CD4-positive, alpha-beta T cell treated with Interferon alpha-2 for 1 hour (primary cell): ENCODE data around the gene GRAP.
A peak's percentile ranks its signal among the peaks of the same experiment; 100 is the strongest.
"Not testable (repeated sequence)": the region's sequence is repeated elsewhere in the genome, so short reads cannot be mapped to it uniquely, and the experiment has no call there.

Experiments used
- DNase-seq, 2 donors: peaks; one replicate each; pipeline ENCODE4 v3.0.0-alpha.2; 2020 to 2022

The GRAP gene

GRCh38 chr17:19041871-19042270 is 4.9 kb downstream of the GRAP start:
- peak in 1 of 2 donors; percentile 0 for DNase-seq

DNA sequence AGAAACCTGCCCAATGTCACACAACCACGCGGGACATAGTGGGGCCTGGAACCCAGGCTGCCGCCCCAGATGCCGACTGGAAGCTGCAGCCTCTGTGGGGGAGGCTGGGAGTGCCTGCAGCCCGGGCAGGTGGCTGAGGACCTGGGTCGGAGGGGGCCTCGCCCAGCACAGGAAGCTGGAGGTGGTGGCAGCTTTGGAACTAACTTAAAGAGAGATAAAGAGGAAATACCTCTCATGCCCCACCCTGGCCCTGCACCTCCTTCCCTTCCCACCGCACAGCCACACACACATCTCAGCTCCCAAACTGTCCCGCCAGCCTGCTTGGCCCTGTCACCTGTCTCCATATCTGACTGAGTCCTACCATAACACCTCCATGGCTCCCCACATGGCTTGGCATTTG is 6.4 kb downstream of the GRAP start:
- not testable (repeated sequence) for DNase-seq

GRCh38 chr17:19038730-19039129 is 8.0 kb downstream of the GRAP start:
- DNase-seq = not testable (repeated sequence)

DNA sequence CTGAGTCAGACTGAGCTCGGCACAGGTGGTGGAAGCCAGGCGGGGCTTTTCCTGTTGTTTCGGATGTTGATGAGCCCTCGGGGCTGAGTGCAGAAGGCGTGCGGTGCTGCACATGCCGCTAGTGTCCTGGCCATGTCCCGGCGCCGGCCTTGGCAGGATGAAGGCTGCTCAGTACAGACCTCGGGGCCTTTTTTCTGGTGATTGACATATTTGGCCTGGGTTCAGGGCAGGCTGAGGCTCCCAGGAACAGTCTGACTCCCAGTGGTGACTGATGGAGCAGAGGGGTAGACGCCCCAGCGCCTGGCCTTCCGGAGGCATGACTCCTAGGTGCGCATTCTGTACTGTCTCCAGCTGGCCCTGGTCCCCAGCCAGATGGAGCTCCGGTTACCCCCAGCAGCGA is 8.8 kb downstream of the GRAP start:
- not testable (repeated sequence) for DNase-seq

DNA sequence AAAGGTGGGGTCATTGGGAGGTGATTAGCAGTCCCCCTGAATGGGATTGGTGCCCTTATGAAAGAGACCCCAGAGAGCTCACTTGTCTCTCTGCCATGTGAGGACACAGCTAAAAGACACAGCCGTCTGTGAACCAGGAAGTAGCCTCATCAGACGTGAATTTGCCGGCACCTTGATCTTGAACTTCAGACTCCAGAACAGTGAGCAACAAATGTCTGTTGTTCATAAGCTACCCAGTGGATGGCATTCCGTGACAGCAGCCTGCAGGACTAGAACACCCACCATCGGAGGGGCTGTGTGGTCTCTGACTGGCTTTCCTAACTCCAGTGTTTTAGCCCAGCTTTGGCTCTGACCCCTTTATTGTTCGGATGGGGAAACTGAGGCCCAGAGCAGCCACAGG is 9.2 kb downstream of the GRAP start:
- DNase-seq = not testable (repeated sequence)

DNA sequence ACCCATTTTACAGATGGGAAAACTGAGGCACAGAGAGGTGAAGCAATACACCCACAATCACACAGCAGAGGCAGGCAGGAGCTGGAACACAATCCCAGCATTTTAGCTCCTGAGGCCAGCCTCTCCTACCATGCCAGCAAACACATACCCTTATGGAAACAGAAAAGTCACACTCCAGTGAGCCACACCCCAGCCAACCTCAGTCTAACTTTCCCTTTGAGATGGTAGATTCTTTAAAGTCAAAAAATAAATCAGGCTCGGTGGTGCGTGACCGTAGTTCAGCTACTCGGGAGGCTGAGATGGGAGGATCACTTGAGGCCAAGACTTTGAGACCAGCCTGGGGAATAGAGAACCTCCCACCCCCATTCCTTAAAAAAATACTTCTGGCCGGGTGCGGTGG is 10.6 kb downstream of the GRAP start:
- not testable (repeated sequence) for DNase-seq

GRCh38 chr17:19032377-19032988 is 14.3 kb downstream of the GRAP start:
- not testable (repeated sequence) for DNase-seq

DNA sequence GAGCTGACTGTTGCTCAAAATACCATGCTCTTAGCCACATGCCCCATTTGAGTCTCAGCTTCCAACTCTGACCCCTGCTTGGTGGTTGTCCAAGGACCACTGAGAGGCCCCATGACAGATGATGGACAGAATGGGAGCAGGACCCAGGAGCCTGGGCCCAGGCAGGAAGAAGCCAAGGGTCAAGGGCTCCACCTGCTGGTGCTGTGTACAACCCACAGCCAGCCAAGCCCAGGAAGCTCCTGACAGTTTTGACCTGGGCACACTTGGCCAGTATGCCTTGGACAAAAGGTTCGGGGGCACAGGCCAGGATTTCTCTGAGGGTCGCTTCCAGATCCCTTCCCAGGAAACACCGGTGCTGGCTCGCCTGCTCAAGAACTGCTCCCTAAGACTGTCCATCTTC is 15.0 kb downstream of the GRAP start:
- peak; percentile 48 to 57 for DNase-seq

DNA sequence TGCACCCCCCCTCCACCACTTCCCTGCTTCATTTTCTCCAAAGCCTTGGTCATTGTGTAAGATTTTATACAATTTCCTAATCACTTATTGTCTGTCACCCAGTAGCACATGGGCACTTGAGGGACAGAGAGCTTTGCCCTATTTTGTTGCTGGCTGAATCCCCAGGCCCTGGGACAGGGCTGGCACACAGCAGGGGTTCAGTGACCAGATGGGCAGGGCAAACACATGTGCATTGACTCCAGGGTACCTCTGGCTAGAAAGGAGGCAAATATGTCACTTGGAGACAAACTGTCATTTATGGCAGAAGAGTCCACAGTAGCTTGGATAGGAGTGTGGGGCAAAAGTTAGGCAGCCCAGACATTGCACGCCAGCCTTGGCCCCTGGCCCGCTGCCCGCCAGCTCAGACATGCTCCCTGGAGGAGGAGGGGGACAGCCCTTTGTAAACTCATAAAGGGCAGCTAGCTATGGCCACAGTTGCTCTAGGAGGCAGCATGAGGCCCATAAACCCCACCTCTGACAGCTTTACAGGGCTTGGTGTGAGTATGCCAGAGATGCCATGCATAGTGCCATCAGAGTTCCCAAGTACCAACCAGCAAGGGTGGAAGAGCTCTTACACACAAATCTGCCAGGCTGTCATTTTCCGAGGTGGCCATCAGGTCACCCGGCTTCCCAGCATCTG is 15.8 kb downstream of the GRAP start:
- DNase-seq = not testable (repeated sequence)

DNA sequence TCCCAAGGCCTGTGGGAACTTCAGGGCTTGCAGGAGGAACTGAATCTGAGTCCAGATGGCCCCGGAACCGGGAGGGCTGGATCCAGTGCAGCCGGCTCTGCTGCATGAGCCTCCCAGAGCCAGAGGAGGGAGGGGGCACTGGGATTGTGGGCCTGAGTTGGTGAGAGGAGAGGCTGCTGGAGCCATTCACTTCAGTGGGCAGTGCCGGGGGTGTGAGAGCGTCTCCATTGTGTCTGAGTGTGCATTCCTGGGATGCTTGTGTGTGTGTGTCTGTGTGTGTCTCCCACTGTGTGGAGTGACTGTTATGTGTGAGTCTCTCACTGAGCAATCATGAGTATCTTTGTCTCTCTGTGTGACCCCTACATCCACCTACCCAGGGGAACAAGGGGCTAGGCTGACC is 17.0 kb downstream of the GRAP start:
- DNase-seq = not testable (repeated sequence)

DNA sequence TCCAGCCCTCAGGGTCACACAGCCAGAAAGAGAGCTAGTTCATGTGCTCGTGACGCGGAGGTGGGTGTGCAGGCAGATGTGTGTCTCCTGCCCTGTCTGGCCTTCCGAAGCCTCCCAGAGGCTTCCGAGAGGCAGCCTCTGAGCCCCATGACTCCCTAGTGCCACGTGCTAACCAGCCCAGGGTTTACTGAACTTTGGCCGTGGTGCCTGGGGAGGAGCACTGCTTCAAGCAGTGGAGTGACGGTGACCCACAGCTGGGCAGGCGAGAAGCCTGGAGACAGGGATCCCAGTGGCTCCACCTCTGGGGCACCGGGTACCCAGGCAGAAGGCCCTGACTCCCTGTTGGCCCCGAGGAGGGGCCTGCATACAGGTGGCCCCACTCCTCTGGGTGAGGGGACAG is 18.1 kb downstream of the GRAP start:
- not testable (repeated sequence) for DNase-seq

GRCh38 chr17:19024101-19025078 is 22.4 kb downstream of the GRAP start:
- no peak for DNase-seq

GRCh38 chr17:19023209-19023999 is 23.4 kb downstream of the GRAP start:
- no peak for DNase-seq

- no peak for DNase-seq
These were observed 24.0 kb downstream of the GRAP start for GRCh38 chr17:19022747-19023146.

DNA sequence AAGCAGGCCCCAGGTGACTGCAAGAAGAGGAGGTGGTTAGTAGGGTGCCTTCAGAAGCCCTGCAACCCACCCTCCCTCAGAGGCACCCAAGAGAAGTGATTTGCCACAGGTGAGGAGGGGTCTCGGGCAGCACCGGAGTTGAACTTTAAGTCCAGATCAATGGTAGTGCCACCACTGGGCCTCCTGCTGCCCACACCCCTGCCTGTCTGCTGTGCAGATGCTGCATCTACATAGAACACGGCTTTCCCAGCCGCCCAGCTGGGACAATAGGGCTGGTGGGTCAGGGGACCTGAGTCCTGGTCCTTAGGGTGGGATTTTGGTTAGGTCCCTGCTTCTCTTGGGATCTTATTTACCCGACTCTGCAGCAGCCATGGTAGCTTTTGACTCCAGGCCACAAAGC is 24.6 kb downstream of the GRAP start:
- no peak for DNase-seq

- peak; percentile 44 to 54 for DNase-seq
These were observed 25.1 kb downstream of the GRAP start for GRCh38 chr17:19021622-19022083.

DNA sequence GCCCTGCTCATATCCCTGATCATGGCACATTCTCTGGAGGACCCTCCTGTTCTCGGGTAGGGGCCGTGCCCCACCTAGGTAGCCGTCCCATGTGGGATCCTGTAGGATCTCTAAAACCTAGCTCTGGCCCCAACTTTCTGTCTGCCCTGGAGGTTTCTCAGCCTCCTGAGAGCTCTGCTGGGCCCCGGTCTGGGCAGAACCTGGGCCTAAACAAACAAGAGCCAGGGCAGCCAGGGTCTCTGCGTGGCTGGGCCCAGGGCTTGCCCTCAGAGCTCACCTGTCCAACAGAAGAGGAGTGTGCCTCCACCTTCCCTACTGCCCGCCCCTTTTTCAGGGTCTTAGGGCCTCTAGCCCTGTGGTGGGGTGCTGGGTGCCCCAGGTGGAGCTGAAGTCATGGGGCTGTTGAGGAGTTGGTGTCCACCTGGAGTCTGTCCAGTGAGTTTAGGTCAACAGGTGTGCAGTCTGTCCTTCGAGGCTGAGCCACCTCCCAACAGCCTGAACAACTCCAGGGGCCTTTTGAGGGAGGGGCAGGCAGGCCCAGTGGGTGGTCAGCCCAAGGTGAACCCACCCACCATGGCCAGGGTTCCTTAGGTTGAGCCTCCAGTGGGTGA is 25.6 kb downstream of the GRAP start:
- DNase-seq = not testable (repeated sequence)

- DNase-seq = no peak
These were observed 26.7 kb downstream of the GRAP start for GRCh38 chr17:19020016-19020415.

GRCh38 chr17:19019041-19019941 is 27.5 kb downstream of the GRAP start:
- DNase-seq = no peak

DNA sequence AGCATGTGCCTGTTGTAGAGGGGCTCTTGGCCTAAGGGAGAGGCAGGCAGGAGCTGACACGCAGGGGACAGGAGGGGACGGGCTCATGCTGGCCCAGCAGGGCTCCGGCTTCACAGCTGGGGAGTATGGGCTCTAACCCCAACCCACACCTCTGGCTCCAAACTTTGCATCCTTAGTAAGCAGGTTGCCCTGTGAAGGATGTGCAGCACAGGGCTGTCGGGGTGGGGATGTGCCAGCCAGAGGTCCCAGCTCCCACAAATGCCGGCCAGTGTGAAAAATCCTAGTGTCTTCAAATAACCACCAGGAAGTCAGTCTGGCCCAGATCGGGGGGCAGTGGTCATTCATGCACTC is 28.2 kb downstream of the GRAP start:
- DNase-seq = no peak
